ENCODE data around the gene MRPL14. TPM values are rescaled to one million over a fixed set of nuclear protein-coding genes. Genes with fewer than 3 reads are reported as not detected.
A peak's percentile ranks its signal among the peaks of the same experiment; 100 is the strongest.

MRPL14 gene
- total and polyA plus RNA-seq, 2 of the 4 experiments (the other 2 are of a cell fraction): 43.7 to 87.9 TPM

- H3K18ac ChIP-seq (ENCODE audit: low read depth, low read length): no peak overlapping the region
- peaks cover 21% of the 10 kb centered on the region; the same call in 1 of the 2 replicates for H3K9me1 ChIP-seq (ENCODE audit: insufficient read depth, low read length)
- DNase-seq (no peak), ATAC-seq (ENCODE audit: low read depth) (no peak)
- no peak overlapping the region for H2AK9ac ChIP-seq (replicated peaks; ENCODE audit: low read depth, low read length, poor library complexity)
- no peak overlapping the region for H3K14ac ChIP-seq (replicated peaks; ENCODE audit: low read depth, low read length)
- H2BK15ac ChIP-seq (ENCODE audit: low read depth, low read length): no peak overlapping the region
- dilution Hi-C loops (cut with HindIII; ENCODE audit: low sequenced_read_pairs, unreplicated experiment): no loop called here
- no peak overlapping the region for H4K5ac ChIP-seq (ENCODE audit: low read depth, low read length)
- no peak overlapping the region for H2BK5ac ChIP-seq (ENCODE audit: low read depth, low read length, poor library complexity, severe bottlenecking)
- BruUV-seq (replicated peaks): no TSS peak
- WGBS, 2 experiments (ENCODE audit: extremely low coverage in 2 of 2, insufficient read length in 1 of 2): 92% methylated on average over 2 of the region's 7 CpGs; no CpG with 5 or more reads in 1 of the 2 experiments
- peaks cover 14% of the 10 kb centered on the region for H3K4me1 ChIP-seq (ENCODE audit: control insufficient read depth, insufficient read depth, low read length)
- H3K27me3 ChIP-seq (ENCODE audit: control insufficient read depth, insufficient read depth, low read length): no peaks in the 10 kb centered on the region
- H3K79me1 ChIP-seq (ENCODE audit: low read depth in 1 of 2, low read length in 2 of 2): peaks cover 30 to 49% of the 10 kb centered on the region in 2 experiments
- H4K91ac ChIP-seq (ENCODE audit: insufficient read depth, low read depth, low read length): no peak overlapping the region
- H2BK120ac ChIP-seq (ENCODE audit: low read depth, low read length): no peak overlapping the region
- H4K8ac ChIP-seq (ENCODE audit: low read depth in 2 of 2, low read length in 2 of 2): no peak overlapping the region
- no peaks in the 10 kb centered on the region for H3K9me3 ChIP-seq (ENCODE audit: control insufficient read depth, insufficient read depth, low read length)
- H3K4me2 ChIP-seq (ENCODE audit: low read depth, low read length): no peak overlapping the region
- peaks cover 39% of the 10 kb centered on the region for H4K20me1 ChIP-seq (ENCODE audit: insufficient read depth, low read length)
- TF ChIP-seq CEBPB (IDR thresholded peaks at IDR 0.05; ENCODE audit: low read depth, low read length): peak; percentile 17; the same call in 1 of the 2 replicates
- TF ChIP-seq MAZ (IDR thresholded peaks at IDR 0.05; ENCODE audit: borderline replicate concordance, low read depth, low read length): no peak
- no peak for TF ChIP-seq CTCF (conservative IDR thresholded peaks at IDR 0.05; ENCODE audit: low read depth, low read length)
- TF ChIP-seq RFX5 (IDR thresholded peaks at IDR 0.05; ENCODE audit: low read depth, low read length): no peak
- TF ChIP-seq CHD1 (IDR thresholded peaks at IDR 0.05; ENCODE audit: low read depth, low read length): no peak
- H2BK20ac ChIP-seq (ENCODE audit: low read depth, low read length): no peak overlapping the region
- no peak overlapping the region for H2AFZ ChIP-seq (replicated peaks; ENCODE audit: low read length, poor library complexity)
- intact Hi-C loops (cut with micrococcal nuclease): no loop called here
- ChIA-PET POLR2A (ENCODE audit: unreplicated experiment) (no interaction called here), CTCF (no interaction called here)
- no peak overlapping the region for H2AK5ac ChIP-seq (ENCODE audit: low read depth, low read length)
- no peak overlapping the region for H3K4me3 ChIP-seq (ENCODE audit: insufficient read depth, low read depth, low read length)
- in situ Hi-C loops (cut with MboI; ENCODE audit: low sequenced_read_pairs): loop anchor here (5.0 kb wide), 1 partner anchor 132 kb away; no protein-coding TSS in a partner anchor
- peaks cover 38% of the 10 kb centered on the region for H3K36me3 ChIP-seq (ENCODE audit: control insufficient read depth, insufficient read depth, low read length)
- no peak overlapping the region for H3K27ac ChIP-seq (ENCODE audit: insufficient read depth, low read length)
- no peak overlapping the region for H3K9ac ChIP-seq (ENCODE audit: low read depth, low read length)
- no peak overlapping the region for H3K23ac ChIP-seq (ENCODE audit: low read depth, low read length)
- no peak overlapping the region for H3K4ac ChIP-seq (ENCODE audit: low read depth, low read length)
- H3K56ac ChIP-seq (ENCODE audit: extremely low read depth, insufficient read depth, low read length): no peak overlapping the region
These were observed 22.1 kb downstream of the MRPL14 start for GRCh38 chr6:44105146-44105545.

Measured in IMR-90 (cell line).